ENCODE data around the gene CSF3. TPM values are rescaled to one million over a fixed set of nuclear protein-coding genes. Genes with fewer than 3 reads are reported as not detected.
A peak's percentile ranks its signal among the peaks of the same experiment; 100 is the strongest.

The CSF3 gene
- total and polyA plus RNA-seq, 2 donors (not counting 1 experiment from before 2014, with no cell fraction given), result 0.09 TPM; not detected in 1

- no peaks in the 10 kb centered on the region for H3K9me3 Mint-ChIP-seq (ENCODE audit: insufficient read depth)
- CTCF ChIA-PET, result interaction anchor here (0.8 to 11.1 kb wide), 12 partner anchors 9 to 103 kb away, joined by 3 to 119 read pairs (median 4); partner anchors contain the start of gene MED24
- DNase-seq, result no peak
- Histone ChIP-seq H3K27ac (ENCODE audit: low read length in 2 of 2) (no peak overlapping the region), H2AFZ (ENCODE audit: insufficient read depth, low read depth, low read length, poor library complexity, severe bottlenecking) (no peak overlapping the region), H3K9ac (ENCODE audit: low read length) (no peak overlapping the region), H3K9me3 (ENCODE audit: control extremely low read depth in 1 of 3, control insufficient read depth in 2 of 3, insufficient read depth in 1 of 3, low read length in 2 of 3) (no peaks in the 10 kb centered on the region), H3K4me3 (ENCODE audit: control extremely low read depth in 1 of 5, extremely low read depth in 1 of 5, insufficient read depth in 1 of 5, low read depth in 2 of 5, low read length in 4 of 5) (no peak overlapping the region), H4K20me1 (ENCODE audit: control insufficient read depth, insufficient read depth, low read length, poor library complexity, severe bottlenecking) (peaks cover 31% of the 10 kb centered on the region), H3K27me3 (replicated peaks in 1 of 4; ENCODE audit: control extremely low read depth in 1 of 4, control insufficient read depth in 3 of 4, insufficient read depth in 4 of 4, low read length in 3 of 4) (peaks cover 0 to 3% (median 0%) of the 10 kb centered on the region in 4 experiments), H3K79me2 (ENCODE audit: control insufficient read depth, insufficient read depth, low read length) (peaks cover 73% of the 10 kb centered on the region), H3K4me1 (ENCODE audit: control insufficient read depth in 2 of 2, insufficient read depth in 2 of 2, low read length in 2 of 2) (peaks cover 50 to 56% of the 10 kb centered on the region in 2 donors), H3K4me2 (replicated peaks; ENCODE audit: low read depth, low read length, poor library complexity, severe bottlenecking) (no peak overlapping the region), H3K36me3 (replicated peaks in 1 of 2; ENCODE audit: control extremely low read depth in 1 of 2, control insufficient read depth in 1 of 2, extremely low read depth in 1 of 2, insufficient read depth in 2 of 2, low read length in 1 of 2) (no peaks in the 10 kb centered on the region)
- WGBS (ENCODE audit: insufficient coverage), result 98% methylated on average over 10 of the region's 11 CpGs
- no peak for TF ChIP-seq EZH2 (IDR thresholded peaks at IDR 0.05; ENCODE audit: borderline replicate concordance, insufficient read depth, low read depth, low read length, poor library complexity, severe bottlenecking)
- no peak for TF ChIP-seq CTCF (IDR thresholded peaks at IDR 0.05)
- ATAC-seq (ENCODE audit: low read depth), result no peak
- intact Hi-C loops (cut with micrococcal nuclease), result no loop called here
- H3K4me3 Mint-ChIP-seq, result no peak overlapping the region
- peaks cover 72% of the 10 kb centered on the region for H3K4me1 Mint-ChIP-seq
- H3K27ac Mint-ChIP-seq, result peak overlapping the region; percentile 41
- POLR2A ChIA-PET, result interaction anchor here (0.9 to 1.1 kb wide), 2 partner anchors 35 to 45 kb away, joined by 3 to 5 read pairs; partner anchors contain the start of gene NR1D1
- peaks cover 4% of the 10 kb centered on the region for H3K27me3 Mint-ChIP-seq
These were observed 50.7 kb downstream of the CSF3 start for GRCh38 chr17:40065769-40066510.

Small RNA genes lying within 50 kb of the gene (small RNA-seq; reads per million reads assigned to genes)
- 195 reads per million, percentile 96 among the genes with 10 or more reads in this experiment for gene SNORD124 (ENCODE audit: insufficient read length, low read depth, low replicate concordance)

Other genes with a start within 250 kb of the CSF3 start
- gene IKZF3, start 151.1 kb upstream of the CSF3 start, total RNA-seq, result 178 and 187 TPM in 2 replicates
- 63.0 and 64.0 TPM in 2 replicates for gene IKZF3, start 151.1 kb upstream of the CSF3 start, polyA plus RNA-seq
- gene ZPBP2, start 147.2 kb upstream of the CSF3 start, total RNA-seq, result 1.7 and 2.0 TPM in 2 replicates
- 1.5 and 1.6 TPM in 2 replicates for gene ZPBP2, start 147.2 kb upstream of the CSF3 start, polyA plus RNA-seq
- gene GSDMB, start 96.8 kb upstream of the CSF3 start, total RNA-seq, result 21.5 and 21.8 TPM in 2 replicates
- 33.8 and 37.6 TPM in 2 replicates for gene GSDMB, start 96.8 kb upstream of the CSF3 start, polyA plus RNA-seq
- gene ORMDL3, start 87.8 kb upstream of the CSF3 start, total RNA-seq, result 43.4 and 51.8 TPM in 2 replicates
- gene ORMDL3, start 87.8 kb upstream of the CSF3 start, polyA plus RNA-seq, result 78.5 and 90.6 TPM in 2 replicates
- gene LRRC3C, start 87.7 kb upstream of the CSF3 start, total RNA-seq, result not detected in 2 replicates
- gene LRRC3C, start 87.7 kb upstream of the CSF3 start, polyA plus RNA-seq, result 0.12 TPM in 1 of 2 replicates, not detected in the other
- not detected in 2 replicates for gene GSDMA, start 52.4 kb upstream of the CSF3 start, total RNA-seq
- gene GSDMA, start 52.4 kb upstream of the CSF3 start, polyA plus RNA-seq, result 0.09 TPM in 1 of 2 replicates, not detected in the other
- 69.4 and 76.6 TPM in 2 replicates for gene PSMD3, start 34.6 kb upstream of the CSF3 start, total RNA-seq
- 63.1 and 72.6 TPM in 2 replicates for gene PSMD3, start 34.6 kb upstream of the CSF3 start, polyA plus RNA-seq
- gene MED24, start 39.0 kb downstream of the CSF3 start, total RNA-seq, result 103 and 105 TPM in 2 replicates
- gene MED24, start 39.0 kb downstream of the CSF3 start, polyA plus RNA-seq, result 128 and 140 TPM in 2 replicates
- gene THRA, start 47.5 kb downstream of the CSF3 start, total RNA-seq, result 16.8 and 17.1 TPM in 2 replicates
- gene THRA, start 47.5 kb downstream of the CSF3 start, polyA plus RNA-seq, result 8.0 and 9.1 TPM in 2 replicates
- gene NR1D1, start 85.1 kb downstream of the CSF3 start, total RNA-seq, result 6.7 and 6.8 TPM in 2 replicates
- gene NR1D1, start 85.1 kb downstream of the CSF3 start, polyA plus RNA-seq, result 6.5 and 7.7 TPM in 2 replicates
- gene MSL1, start 106.5 kb downstream of the CSF3 start, total RNA-seq, result 125 and 129 TPM in 2 replicates
- 69.8 and 80.1 TPM in 2 replicates for gene MSL1, start 106.5 kb downstream of the CSF3 start, polyA plus RNA-seq
- 169 and 173 TPM in 2 replicates for gene CASC3, start 125.1 kb downstream of the CSF3 start, total RNA-seq
- gene CASC3, start 125.1 kb downstream of the CSF3 start, polyA plus RNA-seq, result 64.2 and 109 TPM in 2 replicates
- gene RAPGEFL1, start 162.0 kb downstream of the CSF3 start, total RNA-seq, result 5.4 and 5.6 TPM in 2 replicates
- gene RAPGEFL1, start 162.0 kb downstream of the CSF3 start, polyA plus RNA-seq, result 3.0 and 5.7 TPM in 2 replicates
- 46.6 and 48.4 TPM in 2 replicates for gene WIPF2, start 203.9 kb downstream of the CSF3 start, total RNA-seq
- 7.7 and 8.7 TPM in 2 replicates for gene WIPF2, start 203.9 kb downstream of the CSF3 start, polyA plus RNA-seq

Measured in B cell (primary cell).